ENCODE measurements around the gene FIGLA.

- no peak for TF ChIP-seq CTCF (conservative IDR thresholded peaks at IDR 0.05; ENCODE audit: low read length)
- no peak for TF ChIP-seq EZH2phosphoT487 (IDR thresholded peaks at IDR 0.05; ENCODE audit: borderline replicate concordance)
Observed at GRCh38 chr2:70756128-70756527, 34.3 kb downstream of the FIGLA start.
